ENCODE results near the gene KYNU. TPM values are rescaled to one million over a fixed set of nuclear protein-coding genes. Genes with fewer than 3 reads are reported as not detected.

The KYNU gene
- total and polyA plus RNA-seq, 2 donors (not counting 1 experiment from before 2014, with no cell fraction given), result 0.26 to 4.6 TPM

- Histone ChIP-seq H3K79me2 (ENCODE audit: control insufficient read depth, insufficient read depth, low read length) (no peaks in the 10 kb centered on the region), H3K9ac (ENCODE audit: insufficient read depth, low read length) (peak overlapping the region; percentile 26), H3K27ac (ENCODE audit: insufficient read depth, low read length) (peak overlapping the region; percentile 96), H3K36me3 (ENCODE audit: control insufficient read depth, insufficient read depth, low read length) (no peaks in the 10 kb centered on the region), H3K4me2 (ENCODE audit: extremely low read depth, insufficient read depth, low read length) (peak overlapping the region; percentile 57), H4K20me1 (ENCODE audit: control insufficient read depth, extremely low read depth, insufficient read depth, low read length) (no peaks in the 10 kb centered on the region), H3K4me1 (ENCODE audit: control insufficient read depth, extremely low read depth, insufficient read depth, low read length) (peaks cover 6% of the 10 kb centered on the region), H3K4me3 (replicated peaks in 1 of 4; ENCODE audit: control extremely low read depth in 1 of 4, insufficient read depth in 1 of 4, low read depth in 3 of 4, low read length in 4 of 4) (no peak overlapping the region), H3K9me3 (ENCODE audit: control insufficient read depth, insufficient read depth, low read depth, low read length) (no peaks in the 10 kb centered on the region), H2AFZ (ENCODE audit: low read length) (peak overlapping the region; percentile 16), H3K27me3 (ENCODE audit: control insufficient read depth, insufficient read depth, low read length) (no peaks in the 10 kb centered on the region)
- no peak for DNase-seq (ENCODE audit: low read depth in 2 of 2)
- TF ChIP-seq EZH2 (IDR thresholded peaks at IDR 0.05; ENCODE audit: low read length, missing control alignments) (no peak), CTCF (conservative IDR thresholded peaks at IDR 0.05 in 1 of 2, IDR thresholded peaks at IDR 0.05 in 1 of 2; ENCODE audit: low read depth in 1 of 2, low read length in 2 of 2) (no peak)
These were observed 3.6 kb upstream of the KYNU start for GRCh38 chr2:142873831-142874287.

GRCh38 chr2:142874293-142874814, 3.1 kb upstream of the KYNU start:
- peak overlapping the region; percentile 48 for H3K4me2 ChIP-seq (ENCODE audit: extremely low read depth, insufficient read depth, low read length)
- peaks cover 6% of the 10 kb centered on the region for H3K4me1 ChIP-seq (ENCODE audit: control insufficient read depth, extremely low read depth, insufficient read depth, low read length)
- no peaks in the 10 kb centered on the region for H3K9me3 ChIP-seq (ENCODE audit: control insufficient read depth, insufficient read depth, low read depth, low read length)
- peak overlapping the region; percentile 16 for H2AFZ ChIP-seq (ENCODE audit: low read length)
- TF ChIP-seq CTCF (conservative IDR thresholded peaks at IDR 0.05 in 1 of 2, IDR thresholded peaks at IDR 0.05 in 1 of 2; ENCODE audit: low read depth in 1 of 2, low read length in 2 of 2), result no peak
- TF ChIP-seq EZH2 (IDR thresholded peaks at IDR 0.05; ENCODE audit: low read length, missing control alignments), result no peak
- peak overlapping the region; percentile 96 for H3K27ac ChIP-seq (ENCODE audit: insufficient read depth, low read length)
- H3K4me3 ChIP-seq (replicated peaks in 1 of 4; ENCODE audit: control extremely low read depth in 1 of 4, insufficient read depth in 1 of 4, low read depth in 3 of 4, low read length in 4 of 4), result no peak overlapping the region
- no peaks in the 10 kb centered on the region for H3K79me2 ChIP-seq (ENCODE audit: control insufficient read depth, insufficient read depth, low read length)
- peak; percentile 82 to 97 for DNase-seq (ENCODE audit: low read depth in 2 of 2)
- no peaks in the 10 kb centered on the region for H3K27me3 ChIP-seq (ENCODE audit: control insufficient read depth, insufficient read depth, low read length)
- no peaks in the 10 kb centered on the region for H3K36me3 ChIP-seq (ENCODE audit: control insufficient read depth, insufficient read depth, low read length)
- H4K20me1 ChIP-seq (ENCODE audit: control insufficient read depth, extremely low read depth, insufficient read depth, low read length), result no peaks in the 10 kb centered on the region
- H3K9ac ChIP-seq (ENCODE audit: insufficient read depth, low read length), result peak overlapping the region; percentile 26

- no peaks in the 10 kb centered on the region for H3K9me3 ChIP-seq (ENCODE audit: control insufficient read depth, insufficient read depth, low read depth, low read length)
- no peaks in the 10 kb centered on the region for H3K36me3 ChIP-seq (ENCODE audit: control insufficient read depth, insufficient read depth, low read length)
- no peak overlapping the region for H3K4me2 ChIP-seq (ENCODE audit: extremely low read depth, insufficient read depth, low read length)
- no peaks in the 10 kb centered on the region for H3K79me2 ChIP-seq (ENCODE audit: control insufficient read depth, insufficient read depth, low read length)
- H3K4me1 ChIP-seq (ENCODE audit: control insufficient read depth, extremely low read depth, insufficient read depth, low read length), result peaks cover 6% of the 10 kb centered on the region
- no peaks in the 10 kb centered on the region for H4K20me1 ChIP-seq (ENCODE audit: control insufficient read depth, extremely low read depth, insufficient read depth, low read length)
- H3K27me3 ChIP-seq (ENCODE audit: control insufficient read depth, insufficient read depth, low read length), result no peaks in the 10 kb centered on the region
- H3K9ac ChIP-seq (ENCODE audit: insufficient read depth, low read length), result no peak overlapping the region
- DNase-seq (ENCODE audit: low read depth in 2 of 2), result peak in 1 of 2 donors; percentile 9
- H3K4me3 ChIP-seq (replicated peaks in 1 of 4; ENCODE audit: control extremely low read depth in 1 of 4, insufficient read depth in 1 of 4, low read depth in 3 of 4, low read length in 4 of 4), result no peak overlapping the region
- TF ChIP-seq CTCF (conservative IDR thresholded peaks at IDR 0.05 in 1 of 2, IDR thresholded peaks at IDR 0.05 in 1 of 2; ENCODE audit: low read depth in 1 of 2, low read length in 2 of 2), result no peak
- no peak for TF ChIP-seq EZH2 (IDR thresholded peaks at IDR 0.05; ENCODE audit: low read length, missing control alignments)
- H3K27ac ChIP-seq (ENCODE audit: insufficient read depth, low read length), result peak overlapping the region; percentile 96
- no peak overlapping the region for H2AFZ ChIP-seq (ENCODE audit: low read length)
These were observed 2.5 kb upstream of the KYNU start for GRCh38 chr2:142875010-142875409.

Data from fibroblast of lung (primary cell).